HG03064 (cell line): ENCODE results near the gene GSTM5.
"Not testable (repeated sequence)": the region's sequence is repeated elsewhere in the genome, so short reads cannot be mapped to it uniquely, and the experiment has no call there.

Experiments
- ATAC-seq: cut with Tn5 transposase; IDR thresholded peaks from one replicate; pipeline ENCODE4 v1.9.1; 2021; ENCODE audit warnings: low read depth; ENCODE audit not compliant: unreplicated experiment

GSTM5 gene

DNA sequence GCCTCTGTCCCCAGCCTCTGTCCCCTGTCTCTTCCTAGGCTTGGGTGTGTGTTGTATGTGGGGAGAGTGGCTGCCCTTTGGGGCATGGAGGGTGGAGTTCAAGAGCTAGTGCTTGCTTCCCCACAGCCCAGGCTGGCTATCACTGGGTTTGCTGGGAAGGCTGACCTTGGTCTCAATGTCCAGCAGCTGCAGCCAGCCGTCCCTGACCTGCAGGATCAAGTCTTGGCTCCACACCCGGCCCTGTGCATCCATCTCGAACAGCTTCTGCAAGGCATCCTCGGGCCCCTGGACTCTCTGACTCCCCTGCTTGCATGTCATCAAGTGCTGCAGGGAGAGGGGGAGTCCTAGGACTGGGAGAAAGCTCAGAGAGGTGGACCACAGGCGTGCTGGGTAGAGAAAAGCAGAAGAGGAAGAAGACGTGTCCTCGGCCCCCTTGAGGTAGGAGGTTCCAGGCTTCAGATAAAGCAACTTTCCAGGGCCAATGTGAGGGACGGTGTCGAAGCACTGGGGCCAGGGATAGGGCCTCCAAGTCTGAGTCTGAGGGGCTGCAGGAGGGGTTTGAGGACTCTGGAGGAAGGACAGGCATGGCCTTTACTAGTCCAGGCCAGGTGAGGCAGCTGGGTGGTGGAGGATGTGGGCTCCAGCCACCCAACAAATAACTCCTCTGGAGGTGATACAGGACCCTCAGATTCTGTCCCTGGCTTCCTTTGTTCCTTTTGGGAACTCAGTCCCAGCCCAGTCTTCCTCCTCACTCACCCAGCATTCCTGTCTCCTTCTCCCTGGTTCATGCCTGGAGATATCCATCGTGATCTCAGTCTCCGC is 47.7 kb downstream of the GSTM5 start:
- no peak for ATAC-seq

DNA sequence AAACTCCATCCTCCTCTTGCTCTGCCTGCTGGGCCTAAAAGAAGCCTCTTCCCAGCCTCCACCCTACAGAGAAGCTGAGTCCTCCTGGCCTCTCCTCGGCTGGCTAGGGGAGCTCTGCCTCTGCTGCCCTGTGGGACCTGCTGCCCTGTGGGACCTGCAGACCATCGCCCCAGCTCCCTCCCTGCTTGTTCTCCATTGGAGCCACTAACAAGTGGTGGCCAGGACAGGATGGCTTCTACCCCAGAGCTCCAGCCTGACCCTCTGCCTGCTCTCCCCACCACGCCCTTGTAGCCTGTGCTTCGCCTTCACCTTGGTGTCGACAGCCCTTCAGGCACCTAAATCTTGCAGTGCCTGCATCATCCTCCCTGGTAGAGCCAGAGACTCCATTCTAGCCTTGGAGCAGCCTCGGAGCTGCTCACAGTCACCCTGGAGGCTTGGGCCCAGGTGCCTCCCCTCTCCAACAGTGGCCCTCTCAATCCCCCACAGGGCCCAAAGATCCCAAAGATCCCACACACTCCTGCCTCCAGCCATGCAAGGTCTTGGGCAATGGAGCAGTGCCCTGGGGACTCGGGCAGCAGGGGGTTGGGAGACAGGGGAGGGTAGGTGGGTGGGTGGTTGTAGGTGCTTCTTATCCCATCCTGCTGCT is 48.7 kb downstream of the GSTM5 start:
- ATAC-seq = no peak

DNA sequence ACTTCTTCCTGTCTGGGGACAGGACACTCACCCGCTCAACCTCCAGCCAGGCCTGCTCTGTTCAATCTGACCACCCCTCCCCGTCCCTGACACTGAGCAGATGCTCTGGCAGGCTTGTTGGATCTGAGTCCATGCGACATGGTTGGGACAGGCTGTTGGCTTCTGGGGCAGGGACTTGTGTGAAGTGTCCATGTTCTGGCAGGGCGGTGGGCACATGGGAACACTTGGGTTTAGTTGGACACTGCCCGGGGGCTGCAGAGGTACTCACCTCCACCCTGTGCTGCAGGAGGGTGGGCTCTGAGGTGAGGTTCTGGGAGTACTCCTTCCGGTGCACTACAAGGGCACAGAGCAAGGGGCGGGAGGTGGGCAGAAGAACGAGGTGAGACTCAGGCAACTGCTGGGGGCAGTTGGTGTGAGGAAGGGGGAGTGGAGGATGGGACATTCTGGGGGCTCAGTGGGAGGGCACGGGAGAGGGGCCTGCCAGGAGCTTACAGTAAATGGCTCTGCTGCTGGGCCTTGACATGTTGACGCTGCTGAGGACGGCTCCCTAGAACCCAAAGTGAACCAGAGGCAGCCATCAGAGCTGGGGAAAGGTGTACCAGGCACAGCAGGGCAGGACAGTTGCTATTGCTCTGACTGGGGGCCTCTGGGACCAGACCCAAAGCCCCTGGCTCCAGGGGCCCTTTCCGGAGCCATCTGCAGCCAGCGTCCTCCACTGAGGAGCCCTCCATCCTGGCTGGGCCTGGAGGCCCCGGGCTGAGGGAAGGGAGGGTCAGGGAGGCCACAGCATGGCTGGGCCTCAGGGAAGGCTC is 49.4 kb downstream of the GSTM5 start:
- no peak for ATAC-seq

DNA sequence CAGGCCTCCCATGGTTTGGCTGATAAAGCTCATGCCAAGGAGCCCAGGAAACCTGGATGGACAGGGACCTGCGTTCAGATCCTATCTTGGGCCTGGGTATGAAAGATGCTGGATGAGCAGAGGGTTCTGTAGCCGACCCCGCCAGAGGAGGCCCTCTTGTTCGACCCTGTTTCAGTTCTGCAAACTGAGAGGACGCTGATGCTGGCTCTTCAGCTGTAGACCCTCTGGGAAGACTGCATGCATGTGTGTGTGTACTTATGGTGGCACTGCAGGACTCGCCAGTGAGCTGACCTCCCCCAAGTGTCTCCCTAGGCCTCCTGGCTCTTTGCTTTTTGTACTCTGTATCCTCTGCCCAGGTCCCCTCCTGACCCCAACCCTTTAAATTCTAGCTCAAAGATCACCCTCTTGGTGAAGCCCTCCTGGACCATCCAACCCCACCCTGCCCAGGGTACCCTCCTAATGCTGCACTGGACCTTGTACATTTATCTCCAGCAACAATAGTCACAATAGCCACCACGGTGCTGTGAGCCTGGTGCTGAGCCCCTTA is 50.1 kb downstream of the GSTM5 start:
- no peak for ATAC-seq

DNA sequence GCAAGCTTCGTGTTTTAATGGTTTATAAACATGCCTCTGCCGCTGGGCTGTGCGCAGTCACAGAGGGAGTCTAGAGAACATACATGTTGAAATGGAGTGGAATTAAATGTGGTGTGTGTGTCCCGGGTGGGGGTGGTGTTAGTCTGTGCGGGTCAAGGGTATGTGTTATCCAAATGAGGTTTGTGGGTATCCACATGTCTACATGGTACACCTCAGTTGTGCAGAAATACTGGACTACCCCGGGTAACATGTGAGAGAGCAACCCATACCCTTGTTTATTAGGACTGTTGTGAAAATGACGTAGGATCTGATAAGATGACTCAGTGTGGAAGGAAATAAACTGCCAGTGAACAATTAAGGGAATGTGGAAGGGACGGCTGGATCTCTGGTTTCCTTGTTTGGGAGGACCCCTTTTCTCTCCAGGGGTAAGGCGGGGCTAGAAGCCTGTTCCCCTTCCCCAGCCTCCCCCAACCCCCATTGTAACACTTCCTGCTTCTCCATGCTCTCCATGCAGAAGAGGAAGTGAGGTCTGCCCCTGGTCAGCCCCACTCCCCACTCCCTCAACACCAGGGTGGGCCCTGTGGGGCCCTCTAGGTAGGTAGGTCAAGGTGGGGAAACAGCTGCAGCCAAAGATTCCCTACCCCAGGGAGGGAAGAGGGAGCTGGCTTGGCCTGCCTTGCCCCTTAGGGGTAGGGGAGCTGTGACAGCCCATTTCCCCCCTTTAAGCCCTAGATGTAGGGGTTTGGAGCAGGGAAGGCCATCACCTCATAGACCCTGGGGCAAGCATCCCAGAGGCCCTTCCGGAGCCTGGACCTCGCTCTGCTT is 51.0 kb downstream of the GSTM5 start:
- no peak for ATAC-seq

DNA sequence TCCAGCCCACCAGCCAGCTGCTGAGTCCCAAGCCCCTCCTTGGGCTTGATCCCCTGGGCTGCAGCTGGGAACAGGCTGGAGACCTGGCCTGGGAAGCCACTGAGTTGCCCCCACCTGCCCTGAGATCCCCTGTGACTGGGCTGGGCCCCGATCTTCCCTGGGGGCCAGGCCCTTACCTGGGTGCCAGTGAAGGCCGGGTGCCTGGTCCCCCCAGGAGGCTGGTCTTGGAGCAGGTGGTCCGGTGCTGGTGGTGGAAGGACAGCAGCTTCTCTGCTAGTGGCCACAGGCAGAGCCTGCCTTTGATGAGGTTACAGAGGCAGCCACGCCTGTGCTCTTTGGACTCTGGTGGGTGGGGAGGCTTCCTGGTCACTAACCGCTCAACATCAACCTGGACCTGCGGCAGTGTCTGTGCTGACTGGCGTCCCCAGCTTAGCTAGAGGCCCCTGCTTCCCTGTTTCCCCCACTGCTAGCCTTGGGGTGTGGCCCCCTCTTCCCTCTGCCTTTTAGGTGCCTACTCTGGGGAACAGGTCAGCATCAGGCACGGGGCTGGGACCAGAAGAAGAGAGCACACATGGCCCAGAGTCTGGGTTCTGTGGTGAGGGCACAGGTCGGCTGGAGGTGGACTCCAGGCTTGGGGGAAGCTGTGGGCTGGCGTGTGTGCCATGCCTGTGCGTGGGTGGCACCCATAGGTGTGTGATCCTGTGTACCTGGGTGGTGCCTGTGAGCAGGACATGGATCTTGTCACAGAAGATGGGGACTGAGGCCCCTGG is 51.8 kb downstream of the GSTM5 start, which contains the start of gene EPS8L3:
EPS8L3 (minus strand) TSS at position 278 of the 770 bp plus-strand sequence. CDS start 2,174 bp downstream, outside the sequence.
- ATAC-seq = no peak

DNA sequence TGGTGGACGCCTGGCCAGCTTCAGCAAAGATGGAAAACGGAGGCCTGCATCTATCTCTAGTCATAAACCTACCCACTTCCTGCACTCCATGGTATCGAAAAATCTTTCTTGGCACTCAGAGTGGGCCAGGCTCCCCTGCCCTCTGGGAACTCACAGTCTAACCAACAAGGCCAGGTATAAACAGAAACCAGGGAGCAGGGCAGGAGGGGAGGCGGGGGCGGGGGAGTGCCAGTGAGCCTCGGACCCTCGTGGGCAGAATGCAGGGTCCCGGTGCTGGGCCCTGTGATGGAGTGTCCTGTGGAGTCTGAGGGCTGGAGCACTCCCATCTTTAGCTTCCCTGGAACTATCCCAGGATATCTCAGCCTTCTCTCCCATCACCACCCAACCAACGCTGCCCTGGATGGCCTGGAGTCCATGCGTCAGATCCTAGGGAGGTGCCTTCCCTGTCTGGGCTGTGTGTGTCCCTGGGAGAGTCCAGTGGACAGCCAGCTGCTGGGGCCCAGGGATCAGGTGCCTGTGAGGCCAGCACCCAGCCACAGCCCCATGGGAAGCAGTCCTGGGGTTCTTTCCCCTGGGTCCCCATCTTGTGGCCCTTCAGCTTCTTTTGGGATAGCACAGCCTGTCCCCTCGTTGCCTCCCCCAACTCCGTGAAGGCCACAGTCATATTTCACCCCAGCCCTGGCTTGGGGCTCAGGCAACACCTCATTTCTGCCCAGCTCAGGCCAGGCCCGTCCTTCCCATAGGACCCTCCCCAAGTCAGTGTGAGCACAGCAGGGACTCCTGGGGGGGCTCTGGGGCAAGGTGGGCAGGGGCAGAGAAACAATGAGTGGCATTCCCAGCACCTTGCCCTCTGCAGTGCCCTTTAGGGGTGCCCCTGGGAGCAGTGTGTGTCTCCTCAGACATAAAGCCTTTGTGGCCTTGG is 52.8 kb downstream of the GSTM5 start:
- ATAC-seq = no peak

DNA sequence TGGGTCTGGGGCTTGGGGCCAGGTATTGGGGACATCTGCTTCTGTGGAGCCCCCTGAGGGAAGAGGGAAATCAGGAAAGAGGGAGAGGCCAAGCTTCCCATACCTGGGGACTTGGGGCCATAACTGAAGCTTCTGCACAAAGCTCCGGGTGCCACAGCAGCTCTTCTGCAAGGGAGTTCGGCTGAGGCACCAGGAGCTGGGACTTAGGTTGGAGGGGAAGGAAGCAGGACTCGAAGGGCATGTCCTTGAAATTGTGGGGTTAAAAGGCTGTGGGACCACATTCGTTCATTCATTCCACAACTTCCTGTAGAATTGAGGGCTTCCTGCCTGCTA is 53.4 kb downstream of the GSTM5 start:
- no peak for ATAC-seq

DNA sequence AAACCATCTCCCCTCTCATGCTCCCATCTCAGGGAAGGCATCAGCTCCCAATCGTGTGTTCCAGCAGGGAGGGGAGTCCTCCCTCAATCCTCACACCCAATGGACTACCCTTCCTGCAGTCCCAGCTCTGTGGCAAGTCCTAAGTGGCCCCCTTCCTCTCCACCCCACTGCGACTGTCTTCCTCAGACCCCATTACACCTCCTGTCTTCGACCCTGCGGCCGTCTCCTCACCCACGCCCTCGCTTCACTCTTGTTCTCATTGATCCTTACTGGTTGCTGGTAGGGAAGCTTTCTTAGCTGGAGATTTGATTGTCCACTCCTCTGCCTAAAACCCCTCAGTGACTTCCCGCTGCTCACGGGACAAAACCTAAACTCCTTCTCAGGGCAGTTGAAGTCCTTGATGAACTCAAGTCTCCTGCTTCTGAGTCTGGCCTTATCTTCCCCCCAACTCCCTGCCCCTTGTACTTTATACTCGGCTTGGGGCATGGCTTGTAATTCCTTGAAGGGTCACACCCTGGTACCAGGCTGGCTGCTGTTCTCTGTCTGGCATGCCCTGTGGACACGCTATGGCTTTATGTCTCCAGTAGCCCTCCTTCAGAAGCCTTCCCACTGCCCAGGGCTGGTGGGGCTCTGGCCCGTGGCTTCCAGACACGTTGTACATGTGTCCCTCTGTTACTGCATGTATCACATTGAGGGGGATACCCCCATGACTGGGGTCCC is 54.0 kb downstream of the GSTM5 start:
- ATAC-seq = no peak

DNA sequence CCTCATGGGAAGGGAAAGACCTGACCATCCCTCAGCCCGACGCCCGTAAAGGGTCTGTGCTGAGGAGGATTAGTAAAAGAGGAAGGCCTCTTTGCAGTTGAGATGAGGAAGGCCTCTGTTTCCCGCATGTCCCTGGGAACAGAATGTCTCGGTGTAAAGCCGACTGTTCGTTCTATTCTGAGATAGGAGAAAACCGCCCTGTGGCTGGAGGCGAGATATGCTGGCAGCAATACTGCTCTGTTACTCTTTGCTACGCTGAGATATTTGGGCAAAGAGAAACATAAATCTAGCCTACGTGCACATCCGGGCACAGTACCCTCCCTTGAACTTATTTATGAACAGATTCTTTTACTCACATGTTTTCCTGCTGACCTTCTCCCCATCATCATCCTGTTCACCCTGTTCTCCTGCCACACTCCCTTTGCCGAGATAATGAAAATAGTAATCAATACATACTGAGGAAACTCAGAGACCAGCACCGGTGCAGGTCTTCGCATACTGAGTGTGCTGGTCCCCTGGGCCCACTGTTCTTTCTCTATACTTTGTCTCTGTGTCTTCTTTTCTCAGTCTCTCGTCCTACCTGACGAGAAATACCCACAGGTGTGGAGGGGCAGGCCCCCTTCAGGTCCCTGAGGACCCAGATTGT is 55.1 kb downstream of the GSTM5 start:
- ATAC-seq = not testable (repeated sequence)
